ENCODE measurements around the gene STIL.
"Not testable (repeated sequence)": the region's sequence is repeated elsewhere in the genome, so short reads cannot be mapped to it uniquely, and the experiment has no call there.

STIL gene

GRCh38 chr1:47313915-47314664, at the start of gene STIL:
TSS of gene STIL (minus strand) at chr1:47314147. CDS start at chr1:47310319, 3,828 bp downstream.
- peak; percentile 99 for DNase-seq (ENCODE audit: low spot score)

GRCh38 chr1:47362828-47363227, 48.9 kb upstream of the STIL start:
- DNase-seq (ENCODE audit: low spot score): no peak

GRCh38 chr1:47361380-47361779, 47.4 kb upstream of the STIL start:
- no peak for DNase-seq (ENCODE audit: low spot score)

DNA sequence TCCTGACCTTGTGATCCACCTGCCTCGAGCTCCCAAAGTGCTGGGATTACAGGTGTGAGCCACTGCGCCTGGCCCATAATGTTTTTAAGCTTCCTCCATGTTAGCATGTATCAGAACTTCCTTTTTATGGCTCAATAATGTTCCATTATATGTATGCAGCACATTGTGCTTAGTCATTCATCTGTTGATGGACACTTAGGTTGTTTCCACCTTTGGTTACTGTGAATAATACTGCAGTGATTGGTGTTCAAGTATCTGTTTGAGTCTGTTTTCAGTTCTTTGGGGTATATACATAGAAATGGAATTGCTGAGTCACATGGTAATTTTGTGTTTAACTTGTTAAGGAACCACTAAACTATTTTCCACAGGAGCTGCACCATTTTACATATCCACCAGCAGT, 37.4 kb upstream of the STIL start:
- DNase-seq (ENCODE audit: low spot score): no peak

DNA sequence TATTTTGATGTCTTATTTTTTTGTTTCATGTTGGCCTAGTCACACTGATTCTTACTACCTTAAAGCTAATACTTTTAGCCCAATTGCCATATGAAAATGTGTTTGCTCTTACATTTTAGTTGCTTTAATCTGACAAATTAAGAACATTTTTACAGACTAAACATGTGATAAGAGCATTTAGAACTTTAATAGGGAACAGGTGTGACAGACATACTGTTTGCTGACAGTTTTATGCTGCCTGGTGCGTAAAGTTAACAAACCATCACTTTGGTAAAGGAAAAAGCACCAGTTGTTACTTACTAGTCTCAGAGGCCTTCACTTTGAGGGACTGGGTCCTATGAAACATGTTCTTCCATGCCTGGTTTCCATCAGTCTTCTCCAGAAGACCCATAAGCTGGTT, 34.3 kb upstream of the STIL start:
- no peak for DNase-seq (ENCODE audit: low spot score)

DNA sequence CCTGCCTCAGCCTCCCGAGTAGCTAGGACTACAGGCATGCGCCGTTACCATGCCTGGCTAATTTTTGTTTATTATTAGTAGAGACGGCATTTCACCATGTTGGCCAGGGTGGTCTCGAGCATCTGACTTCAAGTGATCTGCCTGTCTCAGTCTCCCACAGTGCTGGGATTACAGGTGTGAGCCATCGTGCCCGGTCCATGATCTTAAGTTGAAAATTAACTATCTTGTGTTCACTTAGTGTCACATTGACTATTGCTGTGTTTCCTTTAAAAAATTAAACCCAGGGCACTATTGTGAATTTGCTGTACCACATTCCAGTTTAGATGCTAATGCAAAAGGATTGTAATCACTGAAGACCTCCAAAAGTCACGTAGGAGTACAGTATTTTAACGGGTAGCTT, 33.8 kb upstream of the STIL start:
- DNase-seq (ENCODE audit: low spot score): no peak

DNA sequence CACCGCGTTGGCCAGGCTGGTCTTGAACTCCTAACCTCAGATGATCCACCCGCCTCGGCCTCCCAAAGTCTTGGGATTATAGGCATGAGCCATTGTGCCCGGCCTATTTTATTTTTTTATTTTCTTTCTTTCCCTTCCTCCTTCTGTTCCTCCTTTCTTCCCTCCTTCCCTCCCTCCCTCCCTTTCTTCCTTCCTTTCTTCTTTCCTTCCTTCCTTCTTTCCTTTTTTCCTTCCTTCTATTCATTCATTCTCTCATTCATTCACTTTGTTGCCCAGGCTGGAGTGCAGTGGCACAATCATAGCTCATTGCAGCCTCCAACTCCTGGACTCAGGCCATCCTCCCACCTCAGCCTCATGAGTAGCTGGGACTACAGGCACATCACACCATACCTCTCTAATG, 33.0 kb upstream of the STIL start:
- not testable (repeated sequence) for DNase-seq (ENCODE audit: low spot score)

DNA sequence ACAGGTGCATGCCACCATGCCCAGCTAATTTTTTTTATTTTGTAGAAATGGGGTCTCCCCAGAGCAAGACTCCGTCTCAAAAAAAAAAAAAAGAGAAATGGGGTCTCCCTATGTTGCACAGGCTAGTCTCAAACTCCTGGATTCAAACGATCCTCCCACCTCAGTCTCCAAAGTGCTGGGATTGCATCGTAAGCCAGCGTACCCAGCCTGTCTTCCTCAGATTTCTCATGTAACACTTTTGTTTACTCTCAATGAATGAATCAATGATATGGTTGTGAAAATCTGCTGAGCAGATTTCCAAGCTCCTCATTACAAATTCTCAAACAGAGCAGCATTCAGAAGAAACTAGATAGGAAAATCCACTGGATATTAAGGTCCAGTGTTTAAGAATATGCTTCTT, 26.3 kb upstream of the STIL start:
- no peak for DNase-seq (ENCODE audit: low spot score)

- no peak for DNase-seq (ENCODE audit: low spot score)
Measured at GRCh38 chr1:47338249-47339077, 24.5 kb upstream of the STIL start.

- no peak for DNase-seq (ENCODE audit: low spot score)
Measured at GRCh38 chr1:47337350-47337749, 23.4 kb upstream of the STIL start.

- DNase-seq (ENCODE audit: low spot score): no peak
Measured at GRCh38 chr1:47334765-47335435, 21.0 kb upstream of the STIL start.

- DNase-seq (ENCODE audit: low spot score): peak; percentile 88
Measured at GRCh38 chr1:47333922-47334764, 20.2 kb upstream of the STIL start.

GRCh38 chr1:47333578-47333921, 19.6 kb upstream of the STIL start, which contains the start of gene CMPK1:
TSS of gene CMPK1 (plus strand) at chr1:47333790. CDS start at chr1:47333946, 156 bp downstream.
- DNase-seq (ENCODE audit: low spot score): peak; percentile 87

DNA sequence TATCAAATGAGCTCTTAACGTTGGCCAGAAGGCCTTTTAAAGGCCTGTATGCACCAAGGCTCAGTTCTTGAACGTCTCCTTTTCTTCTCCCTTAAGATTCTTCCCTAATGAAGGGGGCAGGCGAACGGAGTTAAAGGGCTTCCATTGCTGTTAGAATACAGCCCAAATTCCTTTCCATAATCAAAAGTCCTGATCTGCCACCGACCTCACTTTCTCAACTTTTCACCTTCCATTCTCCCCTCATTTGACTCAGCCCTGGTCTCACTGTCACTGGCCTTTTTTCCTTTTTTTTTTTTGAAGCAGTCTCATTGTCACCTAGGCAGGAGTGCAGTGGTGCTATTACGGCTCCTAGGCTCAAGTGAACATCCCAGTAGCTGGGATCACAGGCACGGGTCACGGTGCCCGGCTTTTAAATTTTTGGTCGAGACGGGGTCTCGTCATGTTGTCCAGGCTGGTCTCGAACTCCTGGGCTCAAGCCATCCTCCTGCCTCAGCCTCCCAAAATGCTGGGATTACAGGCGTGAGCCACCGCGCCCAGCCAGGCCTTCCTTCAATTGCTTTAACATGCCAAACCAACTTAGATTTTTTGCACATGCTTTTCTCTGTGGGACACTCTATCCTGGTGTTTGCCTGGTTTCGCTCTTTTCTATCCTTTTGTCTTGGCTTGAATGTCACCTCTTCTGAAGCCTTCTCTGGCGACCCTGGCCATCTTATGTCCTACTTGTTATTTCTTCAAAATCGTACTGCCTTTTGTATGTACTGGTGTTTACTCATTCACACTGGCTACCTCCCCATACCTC, 19.0 kb upstream of the STIL start:
- DNase-seq (ENCODE audit: low spot score): no peak

GRCh38 chr1:47331875-47332274, 17.9 kb upstream of the STIL start:
- no peak for DNase-seq (ENCODE audit: low spot score)

- no peak for DNase-seq (ENCODE audit: low spot score)
Measured at GRCh38 chr1:47330212-47330611, 16.3 kb upstream of the STIL start.

DNA sequence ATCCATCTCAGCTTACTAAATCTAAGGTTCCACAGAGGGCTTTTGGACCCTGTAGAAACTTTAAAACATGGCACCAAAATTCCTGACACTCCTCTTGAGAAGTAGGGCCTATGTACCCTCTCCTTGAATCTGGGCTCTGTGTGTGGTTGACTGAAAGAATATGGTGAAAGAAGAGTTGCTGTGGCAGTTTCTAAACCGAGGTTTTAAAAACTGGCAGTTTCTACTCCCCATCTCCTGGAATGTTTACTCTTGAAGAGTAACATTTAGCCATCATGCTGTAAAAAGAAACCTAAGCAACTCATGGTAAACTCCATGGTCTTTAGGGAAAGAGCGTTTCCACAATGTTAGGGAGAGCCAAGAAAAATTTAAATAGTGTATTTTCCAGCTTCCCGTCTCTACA, 15.0 kb upstream of the STIL start:
- no peak for DNase-seq (ENCODE audit: low spot score)

- DNase-seq (ENCODE audit: low spot score): no peak
Measured at GRCh38 chr1:47326271-47326670, 12.3 kb upstream of the STIL start.

DNA sequence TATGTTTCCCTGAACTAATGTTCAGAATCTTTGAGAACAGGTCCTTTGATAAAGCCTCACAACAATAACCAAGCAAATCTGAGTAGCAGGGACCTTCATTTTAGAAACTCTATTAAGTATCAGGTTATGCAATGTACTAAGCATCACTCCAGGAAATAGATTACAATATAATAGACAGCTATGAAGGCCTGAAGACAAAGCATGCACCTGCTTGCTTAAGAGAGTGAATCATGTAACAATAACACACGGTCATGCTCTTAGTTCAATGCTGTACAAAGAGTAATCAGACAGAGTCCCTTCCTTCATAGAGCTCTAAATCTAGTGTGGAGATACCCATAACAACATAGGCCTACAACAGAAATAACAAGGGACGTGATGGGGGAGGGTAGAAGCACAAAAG, 11.6 kb upstream of the STIL start:
- no peak for DNase-seq (ENCODE audit: low spot score)

GRCh38 chr1:47324682-47325081, 10.7 kb upstream of the STIL start:
- DNase-seq (ENCODE audit: low spot score): no peak

GRCh38 chr1:47323599-47324031, 9.7 kb upstream of the STIL start:
- DNase-seq (ENCODE audit: low spot score): no peak

Measured in AG08395 (cell line).